ENCODE data around the gene RNFT2. TPM values are rescaled to one million over a fixed set of nuclear protein-coding genes. Genes with fewer than 3 reads are reported as not detected.

The RNFT2 gene
- total RNA-seq, 4 donors from 2014 or later: 0.31 to 0.54 TPM; not detected in 2

DNA sequence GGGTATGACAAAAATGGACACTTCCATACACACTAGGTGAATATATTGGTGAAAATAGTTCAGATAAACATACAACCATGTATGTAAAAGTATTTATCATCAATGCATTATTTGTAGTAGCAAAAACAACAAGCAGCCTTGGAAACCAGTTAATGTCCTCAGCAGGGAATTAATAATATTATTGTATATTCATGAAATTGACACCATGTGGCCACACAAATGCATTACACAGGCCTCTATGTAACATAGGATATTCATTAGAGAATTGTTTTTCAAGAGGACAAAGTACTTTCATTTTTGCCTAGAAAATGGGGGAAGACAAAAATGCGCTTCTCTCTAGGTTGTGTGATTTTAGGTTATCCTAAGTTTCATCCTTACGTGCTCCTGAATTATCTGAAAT lies 24.6 kb upstream of the RNFT2 start:
- no peak for TF ChIP-seq POLR2A (IDR thresholded peaks at IDR 0.05)
- Histone ChIP-seq H3K9me3 (no peaks in the 10 kb centered on the region), H3K27me3 (no peaks in the 10 kb centered on the region), H3K4me3 (no peak overlapping the region), H3K36me3 (peaks cover 0 to 35% of the 10 kb centered on the region in 2 donors), H3K4me1 (peaks cover 0 to 26% (median 7%) of the 10 kb centered on the region in 3 donors), H3K27ac (no peak overlapping the region)
- no peak for ATAC-seq
- 93 to 96% methylated on average over 2 of the region's 2 CpGs for WGBS, 2 donors (ENCODE audit: low coverage in 1 of 2)

DNA sequence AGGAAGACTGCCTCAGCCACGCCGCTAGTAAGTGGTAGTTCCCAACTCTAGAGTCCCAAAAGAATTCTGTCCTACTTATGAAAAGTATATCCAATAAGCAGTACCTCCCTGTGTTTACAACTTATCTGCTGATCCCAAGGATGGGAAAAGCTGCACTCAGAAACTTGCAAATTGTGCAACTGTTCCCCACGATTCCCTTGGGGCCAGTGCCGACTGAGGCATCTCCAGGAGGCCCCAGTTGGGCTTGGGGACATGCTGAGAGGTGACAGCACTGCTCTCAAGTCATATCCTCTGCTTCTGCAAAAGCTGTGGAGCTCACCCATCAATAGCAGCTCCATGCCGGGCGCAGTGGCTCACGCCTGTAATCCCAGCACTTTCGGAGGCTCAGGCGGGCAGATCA lies 23.9 kb upstream of the RNFT2 start:
- H3K27me3 ChIP-seq: no peaks in the 10 kb centered on the region
- no CpG with 5 or more reads among the region's 9 CpGs for WGBS, 2 donors (ENCODE audit: low coverage in 1 of 2)
- no peak overlapping the region for H3K27ac ChIP-seq
- no peaks in the 10 kb centered on the region for H3K9me3 ChIP-seq
- H3K4me3 ChIP-seq: no peak overlapping the region
- TF ChIP-seq POLR2AphosphoS5 (IDR thresholded peaks at IDR 0.05) (no peak), POLR2A (IDR thresholded peaks at IDR 0.05) (no peak), EP300 (IDR thresholded peaks at IDR 0.05) (no peak)
- TF ChIP-seq, protein P1, sequence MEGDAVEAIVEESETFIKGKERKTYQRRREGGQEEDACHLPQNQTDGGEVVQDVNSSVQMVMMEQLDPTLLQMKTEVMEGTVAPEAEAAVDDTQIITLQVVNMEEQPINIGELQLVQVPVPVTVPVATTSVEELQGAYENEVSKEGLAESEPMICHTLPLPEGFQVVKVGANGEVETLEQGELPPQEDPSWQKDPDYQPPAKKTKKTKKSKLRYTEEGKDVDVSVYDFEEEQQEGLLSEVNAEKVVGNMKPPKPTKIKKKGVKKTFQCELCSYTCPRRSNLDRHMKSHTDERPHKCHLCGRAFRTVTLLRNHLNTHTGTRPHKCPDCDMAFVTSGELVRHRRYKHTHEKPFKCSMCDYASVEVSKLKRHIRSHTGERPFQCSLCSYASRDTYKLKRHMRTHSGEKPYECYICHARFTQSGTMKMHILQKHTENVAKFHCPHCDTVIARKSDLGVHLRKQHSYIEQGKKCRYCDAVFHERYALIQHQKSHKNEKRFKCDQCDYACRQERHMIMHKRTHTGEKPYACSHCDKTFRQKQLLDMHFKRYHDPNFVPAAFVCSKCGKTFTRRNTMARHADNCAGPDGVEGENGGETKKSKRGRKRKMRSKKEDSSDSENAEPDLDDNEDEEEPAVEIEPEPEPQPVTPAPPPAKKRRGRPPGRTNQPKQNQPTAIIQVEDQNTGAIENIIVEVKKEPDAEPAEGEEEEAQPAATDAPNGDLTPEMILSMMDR (IDR thresholded peaks at IDR 0.05): no peak
- peaks cover 0 to 26% (median 6%) of the 10 kb centered on the region in 3 donors for H3K4me1 ChIP-seq
- no peak for ATAC-seq
- H3K36me3 ChIP-seq: peaks cover 0 to 35% of the 10 kb centered on the region in 2 donors

DNA sequence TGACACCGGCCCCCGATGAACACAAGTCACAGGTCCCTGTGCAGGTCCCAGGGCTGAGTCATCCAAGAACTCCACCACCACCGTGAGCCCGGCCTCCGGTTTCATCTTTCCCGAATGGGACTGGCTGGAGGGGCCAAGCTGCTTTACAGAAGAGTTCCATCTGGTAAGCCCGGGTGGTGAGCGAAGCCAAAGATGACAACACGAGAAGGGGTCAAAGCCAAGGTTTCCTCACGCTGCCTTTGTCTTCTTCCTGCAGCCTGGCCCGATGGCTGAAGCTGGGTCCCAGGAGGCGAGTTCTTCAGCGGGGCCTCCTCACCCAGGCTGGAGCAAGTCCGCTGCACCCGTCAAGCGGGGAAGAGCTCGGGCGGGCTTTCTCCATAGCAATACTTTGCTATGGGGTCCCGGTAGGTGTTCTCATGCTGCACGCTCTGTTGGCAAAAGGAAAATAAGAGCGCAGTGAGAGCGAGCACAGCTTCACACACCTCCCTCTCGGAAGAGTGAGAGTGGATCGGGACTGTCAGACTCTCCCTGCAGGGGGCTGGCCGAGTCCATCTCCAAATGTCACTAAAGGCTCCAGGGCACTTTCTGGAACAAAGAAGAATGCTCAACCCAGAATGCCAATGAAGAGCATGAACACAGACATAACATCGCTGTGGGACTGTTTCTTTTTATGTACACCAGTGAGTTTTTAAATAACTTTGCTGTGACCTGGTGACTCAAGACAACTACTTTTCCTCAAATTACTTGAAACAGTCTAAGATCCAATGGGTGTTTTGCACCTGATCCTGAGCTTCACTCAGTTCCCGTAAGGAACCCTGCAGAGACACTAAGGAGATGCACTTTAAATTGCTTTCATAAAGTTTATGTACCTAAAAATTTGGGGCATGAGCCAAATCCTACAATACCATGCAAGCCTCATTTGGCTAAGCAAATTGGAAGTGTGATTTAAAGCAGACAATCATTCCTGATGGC lies 20.4 kb upstream of the RNFT2 start:
- TF ChIP-seq, protein P1 (IDR thresholded peaks at IDR 0.05): no peak
- no peak for TF ChIP-seq EP300 (IDR thresholded peaks at IDR 0.05)
- TF ChIP-seq POLR2AphosphoS5 (IDR thresholded peaks at IDR 0.05): no peak
- TF ChIP-seq POLR2A (IDR thresholded peaks at IDR 0.05): no peak
- H3K4me3 ChIP-seq: peak overlapping the region in 1 of 2 donors; percentile 3
- ATAC-seq: peak; percentile 90
- peak overlapping the region in 2 of 4 donors; percentile 53 to 62 for H3K27ac ChIP-seq
- no peaks in the 10 kb centered on the region for H3K27me3 ChIP-seq
- H3K9me3 ChIP-seq: no peaks in the 10 kb centered on the region
- H3K4me1 ChIP-seq: peaks cover 5 to 39% (median 10%) of the 10 kb centered on the region in 3 donors
- WGBS, 2 donors (ENCODE audit: low coverage in 1 of 2): 61 to 81% methylated on average over 16 of the region's 27 CpGs
- H3K36me3 ChIP-seq: peaks cover 0 to 42% of the 10 kb centered on the region in 2 donors

DNA sequence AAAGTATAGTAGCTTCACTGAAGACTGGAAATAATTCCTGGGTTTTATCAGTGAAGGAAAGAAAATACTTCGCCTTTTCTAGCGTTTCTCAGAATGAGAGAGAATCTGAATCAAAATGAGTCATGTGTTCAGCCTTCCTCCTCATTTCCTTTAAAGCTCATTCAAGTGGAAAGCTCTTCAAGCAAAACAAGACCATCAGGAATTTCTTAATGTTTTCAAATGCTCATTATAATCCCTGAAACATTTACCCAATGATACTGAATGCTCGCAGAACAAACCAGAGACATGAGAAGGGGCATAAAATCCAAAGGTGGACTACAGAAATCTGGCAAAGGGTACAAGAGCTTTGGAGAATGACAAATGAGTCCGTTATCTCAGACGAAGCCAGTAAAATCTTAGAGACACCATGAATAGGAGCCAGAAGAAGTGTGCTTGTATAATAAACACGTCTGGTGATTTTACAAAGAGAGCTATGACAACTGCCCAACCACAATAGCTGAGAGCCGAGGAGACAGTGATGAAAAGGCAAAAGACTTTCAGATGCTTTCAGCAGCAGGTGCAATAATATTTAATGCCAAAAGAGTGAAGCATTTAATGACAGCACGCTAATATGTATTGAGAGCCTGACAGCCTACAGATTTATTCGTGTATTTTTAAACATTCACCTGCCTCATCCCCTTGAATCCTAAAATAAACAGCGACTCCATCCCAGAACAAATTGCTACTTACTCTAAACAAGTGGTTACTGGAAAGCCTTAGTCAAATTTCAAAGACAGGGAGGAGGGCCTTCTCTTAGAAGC lies 19.3 kb upstream of the RNFT2 start:
- 23 to 25% methylated on average over 10 of the region's 10 CpGs for WGBS, 2 donors (ENCODE audit: low coverage in 1 of 2)
- H3K9me3 ChIP-seq: no peaks in the 10 kb centered on the region
- peak overlapping the region; percentile 27 to 62 (median 47) for H3K27ac ChIP-seq
- ATAC-seq: peak; percentile 28
- H3K4me3 ChIP-seq: no peak overlapping the region
- TF ChIP-seq POLR2AphosphoS5 (IDR thresholded peaks at IDR 0.05): peak; percentile 68
- TF ChIP-seq, protein P1 (IDR thresholded peaks at IDR 0.05): no peak
- H3K36me3 ChIP-seq: peaks cover 0 to 46% of the 10 kb centered on the region in 2 donors
- peaks cover 5 to 38% (median 10%) of the 10 kb centered on the region in 3 donors for H3K4me1 ChIP-seq
- H3K27me3 ChIP-seq: no peaks in the 10 kb centered on the region

All from gastroesophageal sphincter (tissue), 4 donors.